HL-60 (cell line): ENCODE results near the gene APOOL.

Source experiments
- DNase-seq, 2 experiments: peaks; one replicate each; pipeline ENCODE4 v3.0.0-alpha.2; 2010 to 2020; ENCODE audit warnings: low read depth in 1 of 2, low spot score in 1 of 2
- H3K27ac ChIP-seq: fragments of 250-450 bp; sonication (Bioruptor Pico); replicated peaks from 2 replicates; pipeline ENCODE4 v1.5.1; 2020; ENCODE audit warnings: mild to moderate bottlenecking, moderate library complexity
- H3K27me3 ChIP-seq: fragments of 250-450 bp; sonication (Bioruptor Pico); 2 replicates; pipeline ENCODE4 v1.5.1; 2021; ENCODE audit warnings: mild to moderate bottlenecking, moderate library complexity; ENCODE audit not compliant: insufficient read depth, poor library complexity, severe bottlenecking
- H3K4me3 ChIP-seq: replicated peaks from 2 replicates; pipeline ENCODE4 v1.5.1; 2011; ENCODE audit warnings: mild to moderate bottlenecking, control low read depth, low read length; ENCODE audit not compliant: insufficient read depth
- CTCF ChIP-seq: IDR thresholded peaks from one replicate; pipeline ENCODE4 v1.5.1; 2011; ENCODE audit warnings: low read length, control low read depth, inconsistent platforms; ENCODE audit not compliant: insufficient read depth
- GABPA ChIP-seq: IDR thresholded peaks from 2 replicates; pipeline ENCODE4 v1.6.1; 2012; ENCODE audit warnings: low read depth
- POLR2AphosphoS5 ChIP-seq: IDR thresholded peaks from 2 replicates; pipeline ENCODE4 v1.6.1; 2012; ENCODE audit warnings: low read depth
- REST ChIP-seq: IDR thresholded peaks from 2 replicates; pipeline ENCODE4 v1.6.1; 2012; ENCODE audit warnings: low read depth; ENCODE audit not compliant: insufficient replicate concordance
- SPI1 ChIP-seq: IDR thresholded peaks from 2 replicates; pipeline ENCODE4 v1.6.1; 2012; ENCODE audit warnings: low read depth, mild to moderate bottlenecking, borderline replicate concordance

APOOL gene

GRCh38 chrX:85108165-85108564, 104.5 kb downstream of the APOOL start:
- Histone ChIP-seq H3K4me3 (no peak overlapping the region), H3K27me3 (no peaks in the 10 kb centered on the region), H3K27ac (no peak overlapping the region)
- TF ChIP-seq POLR2AphosphoS5 = no peak
- TF ChIP-seq REST = no peak
- TF ChIP-seq SPI1 = no peak
- no peak for TF ChIP-seq CTCF
- TF ChIP-seq GABPA = no peak
- DNase-seq = no peak

GRCh38 chrX:85109235-85109634, 105.6 kb downstream of the APOOL start:
- Histone ChIP-seq H3K4me3 (no peak overlapping the region), H3K27ac (no peak overlapping the region), H3K27me3 (no peaks in the 10 kb centered on the region)
- peak; percentile 12 to 34 for DNase-seq
- TF ChIP-seq SPI1 = no peak
- TF ChIP-seq POLR2AphosphoS5 = no peak
- peak; percentile 13 for TF ChIP-seq CTCF
- no peak for TF ChIP-seq REST
- no peak for TF ChIP-seq GABPA

- H3K4me3 ChIP-seq = no peak overlapping the region
- no peak for DNase-seq
- TF ChIP-seq CTCF (no peak), SPI1 (no peak), POLR2AphosphoS5 (no peak), REST (no peak), GABPA (no peak)
Measured at GRCh38 chrX:85111347-85111746, 107.7 kb downstream of the APOOL start.

More at GRCh38 chrX:85111347-85111746, 107.7 kb downstream of the APOOL start:
- Histone ChIP-seq H3K27ac (no peak overlapping the region), H3K27me3 (no peaks in the 10 kb centered on the region)
